IgD-negative memory B cell (primary cell): ENCODE measurements around the gene ITGA11. TPM values are rescaled to one million over a fixed set of nuclear protein-coding genes. Genes with fewer than 3 reads are reported as not detected.

Experiments used
- H3K27ac Mint-ChIP-seq, 3 donors: one replicate each; pipeline ENCODE4 v1.8.0; 2020 to 2022; ENCODE audit warnings: mild to moderate bottlenecking in 3 of 3, mixed read lengths in 3 of 3, moderate library complexity in 1 of 3
- H3K27me3 Mint-ChIP-seq: one replicate; pipeline ENCODE4 v1.8.0; 2021; ENCODE audit warnings: mixed read lengths
- H3K36me3 Mint-ChIP-seq: one replicate; pipeline ENCODE4 v1.8.0; 2020; ENCODE audit warnings: mild to moderate bottlenecking, mixed read lengths
- H3K4me1 Mint-ChIP-seq, 3 donors: one replicate each; pipeline ENCODE4 v1.8.0; 2020 to 2022; ENCODE audit warnings: mixed read lengths in 3 of 3, mild to moderate bottlenecking in 1 of 3
- H3K4me3 Mint-ChIP-seq, 4 donors: one replicate each; pipeline ENCODE4 v1.8.0; 2020 to 2022; ENCODE audit warnings: mild to moderate bottlenecking in 4 of 4, mixed read lengths in 4 of 4, moderate library complexity in 3 of 4
- H3K9me3 Mint-ChIP-seq, 3 donors: one replicate each; pipeline ENCODE4 v1.8.0; 2020 to 2021; ENCODE audit warnings: mixed read lengths in 3 of 3, mild to moderate bottlenecking in 1 of 3
- polyA plus RNA-seq: library from polyadenylated mRNA; unstranded; fragments of 300-500 nt; fragmentation: Illumina TruSeq; gene quantifications from one replicate; pipeline ENCODE4 v1.2.3, GENCODE V29; 2021

ITGA11 gene
- polyA plus RNA-seq, 1 donor from 2014 or later = not detected

- Mint-ChIP-seq H3K27ac (no peak overlapping the region), H3K4me3 (no peak overlapping the region), H3K36me3 (peaks cover 2% of the 10 kb centered on the region), H3K27me3 (no peaks in the 10 kb centered on the region), H3K4me1 (no peaks in the 10 kb centered on the region), H3K9me3 (peaks cover 0 to 1% (median 0%) of the 10 kb centered on the region in 3 donors)
These were observed 32.0 kb upstream of the ITGA11 start for GRCh38 chr15:68463996-68464395.

DNA sequence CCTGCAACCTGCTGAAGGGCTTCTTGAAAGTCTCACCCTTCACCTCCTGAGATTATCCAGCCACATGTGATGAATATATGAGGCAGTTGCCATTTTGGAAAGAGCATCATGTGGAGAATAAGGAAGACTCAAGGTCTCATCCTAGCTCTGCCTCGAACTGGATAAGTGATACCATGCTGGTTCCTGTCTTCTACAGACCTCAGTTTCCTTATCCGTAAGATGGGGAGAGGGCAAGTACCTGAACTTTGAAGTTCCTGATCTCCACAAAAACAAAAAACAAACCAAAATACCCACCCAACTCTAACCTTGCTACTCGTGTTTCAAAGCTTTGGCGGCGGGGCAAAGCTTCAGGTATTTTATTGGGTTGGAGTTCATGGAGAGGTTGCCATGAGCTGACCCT is 31.5 kb upstream of the ITGA11 start:
- Mint-ChIP-seq H3K36me3 (peaks cover 2% of the 10 kb centered on the region), H3K4me3 (no peak overlapping the region), H3K27ac (no peak overlapping the region), H3K27me3 (no peaks in the 10 kb centered on the region), H3K4me1 (no peaks in the 10 kb centered on the region), H3K9me3 (peaks cover 0 to 1% (median 0%) of the 10 kb centered on the region in 3 donors)

- Mint-ChIP-seq H3K4me1 (no peaks in the 10 kb centered on the region), H3K4me3 (no peak overlapping the region), H3K27me3 (no peaks in the 10 kb centered on the region), H3K27ac (no peak overlapping the region), H3K36me3 (no peaks in the 10 kb centered on the region), H3K9me3 (peaks cover 0 to 2% (median 1%) of the 10 kb centered on the region in 3 donors)
These were observed 28.2 kb upstream of the ITGA11 start for GRCh38 chr15:68460166-68460565.

DNA sequence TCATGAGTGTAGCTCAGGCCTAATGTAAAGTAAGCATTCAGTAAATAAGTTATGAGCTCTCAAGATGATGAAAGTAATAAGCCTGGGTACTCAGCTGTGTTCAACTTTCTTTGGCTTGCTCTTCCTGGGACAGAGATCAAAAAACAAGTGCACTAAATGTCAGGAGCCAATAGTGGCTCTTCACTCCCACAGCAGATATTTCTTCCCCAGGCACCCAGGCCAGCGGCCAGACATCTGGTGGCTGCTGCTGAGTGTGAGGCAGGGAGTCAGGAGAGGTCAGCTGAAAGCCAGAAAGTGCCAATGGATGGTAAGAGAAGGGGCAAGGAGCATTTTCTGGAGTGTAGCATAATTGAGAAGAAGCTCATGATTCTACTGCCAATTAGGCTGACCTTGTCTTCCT is 18.2 kb upstream of the ITGA11 start:
- H3K4me1 Mint-ChIP-seq = no peaks in the 10 kb centered on the region
- H3K36me3 Mint-ChIP-seq = peaks cover 1% of the 10 kb centered on the region
- H3K9me3 Mint-ChIP-seq = peaks cover 0 to 8% (median 0%) of the 10 kb centered on the region in 3 donors
- no peak overlapping the region for H3K27ac Mint-ChIP-seq
- H3K4me3 Mint-ChIP-seq = no peak overlapping the region
- H3K27me3 Mint-ChIP-seq = peaks cover 32% of the 10 kb centered on the region

DNA sequence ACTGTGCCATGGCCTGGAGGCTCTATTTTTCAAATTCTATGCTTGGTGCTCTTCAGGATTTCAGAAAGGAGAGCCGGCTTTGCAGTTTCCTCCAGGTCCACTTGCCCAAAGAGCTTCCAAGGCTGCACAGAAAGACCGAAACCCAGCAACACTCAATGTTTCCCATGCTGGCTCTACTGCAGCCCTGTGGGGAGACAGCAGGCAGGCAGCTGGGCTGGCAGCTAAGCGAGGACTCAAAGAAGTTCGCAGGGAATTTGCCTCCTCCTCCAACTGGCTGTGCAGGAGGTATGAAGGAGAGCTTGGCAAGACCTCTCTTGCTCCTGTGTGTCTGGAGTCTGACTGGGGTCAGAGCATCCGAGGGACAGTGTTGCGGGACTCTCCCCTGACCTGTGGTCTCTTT is 17.4 kb upstream of the ITGA11 start:
- peaks cover 1% of the 10 kb centered on the region for H3K36me3 Mint-ChIP-seq

DNA sequence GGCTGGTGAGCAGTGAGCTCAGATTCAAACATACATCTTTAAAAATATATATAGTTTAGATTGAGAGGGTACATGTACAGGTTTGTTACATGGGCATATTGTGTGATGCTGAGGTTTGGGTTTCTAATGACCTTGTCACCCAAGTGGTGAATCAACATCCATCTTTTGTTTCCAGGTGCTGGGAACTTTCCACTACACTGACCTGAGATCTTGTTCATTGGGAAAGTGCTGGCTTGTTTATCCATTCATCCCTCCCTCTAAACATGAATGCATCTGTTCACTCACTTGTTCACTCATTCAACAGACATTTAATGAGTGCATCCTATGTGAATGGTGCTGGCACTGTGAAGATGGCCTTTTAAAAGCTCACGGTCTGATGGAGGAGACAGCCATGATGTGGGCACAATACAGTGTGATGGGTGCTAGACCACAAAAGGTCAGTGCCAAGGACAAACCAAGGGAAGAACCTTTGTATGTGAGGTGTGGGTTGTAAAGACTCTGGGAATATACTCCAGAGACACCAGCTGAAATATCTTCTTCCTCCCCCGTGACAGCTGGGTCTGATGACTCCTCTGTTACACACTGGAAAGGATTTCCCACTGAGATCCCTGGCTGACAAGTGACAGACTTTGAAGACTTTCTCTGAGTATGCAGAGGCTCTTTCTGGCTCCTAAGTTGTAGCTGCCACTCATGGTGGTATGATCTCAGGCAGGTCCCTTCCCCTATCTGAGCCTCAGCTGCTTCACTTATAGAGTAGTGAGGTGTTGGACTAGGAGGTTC is 16.2 kb upstream of the ITGA11 start:
- H3K4me1 Mint-ChIP-seq = no peaks in the 10 kb centered on the region
- peaks cover 0 to 8% (median 0%) of the 10 kb centered on the region in 3 donors for H3K9me3 Mint-ChIP-seq
- H3K27me3 Mint-ChIP-seq = peaks cover 32% of the 10 kb centered on the region

More for the DNA sequence above, 17.4 kb upstream of the ITGA11 start:
- H3K27ac Mint-ChIP-seq = no peak overlapping the region
- peaks cover 32% of the 10 kb centered on the region for H3K27me3 Mint-ChIP-seq
- peaks cover 0 to 8% (median 0%) of the 10 kb centered on the region in 3 donors for H3K9me3 Mint-ChIP-seq
- H3K4me1 Mint-ChIP-seq = no peaks in the 10 kb centered on the region
- no peak overlapping the region for H3K4me3 Mint-ChIP-seq

DNA sequence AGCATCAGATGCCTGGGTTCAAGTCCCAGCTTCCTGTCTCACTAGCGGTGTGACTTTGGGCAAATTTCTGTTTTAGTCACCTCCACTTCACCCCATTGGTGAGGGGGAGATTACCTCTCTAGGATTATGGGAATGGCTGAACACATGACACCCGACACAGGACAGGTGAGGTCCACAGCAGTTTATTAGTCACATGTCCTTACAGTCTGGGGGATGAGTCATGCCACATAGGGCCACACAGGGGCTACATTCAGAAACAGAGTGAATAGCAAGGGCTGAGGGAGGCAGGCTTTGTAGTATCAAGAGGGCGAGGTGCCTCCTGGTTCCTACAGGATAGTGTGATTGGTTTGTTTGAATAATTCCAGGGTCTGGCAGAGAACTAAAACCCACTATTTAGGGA is 15.2 kb upstream of the ITGA11 start:
- H3K27me3 Mint-ChIP-seq = peaks cover 32% of the 10 kb centered on the region
- H3K4me1 Mint-ChIP-seq = no peaks in the 10 kb centered on the region

More for the DNA sequence above, 16.2 kb upstream of the ITGA11 start:
- H3K27ac Mint-ChIP-seq = no peak overlapping the region
- peaks cover 1% of the 10 kb centered on the region for H3K36me3 Mint-ChIP-seq
- H3K4me3 Mint-ChIP-seq = no peak overlapping the region

GRCh38 chr15:68445351-68445750 is 13.4 kb upstream of the ITGA11 start:
- Mint-ChIP-seq H3K27me3 (peaks cover 27% of the 10 kb centered on the region), H3K4me3 (no peak overlapping the region), H3K4me1 (no peaks in the 10 kb centered on the region), H3K27ac (no peak overlapping the region), H3K9me3 (peaks cover 0 to 3% (median 0%) of the 10 kb centered on the region in 3 donors), H3K36me3 (peaks cover 1% of the 10 kb centered on the region)

More for the DNA sequence above, 15.2 kb upstream of the ITGA11 start:
- H3K4me3 Mint-ChIP-seq = no peak overlapping the region
- H3K36me3 Mint-ChIP-seq = peaks cover 1% of the 10 kb centered on the region
- H3K9me3 Mint-ChIP-seq = peaks cover 0 to 4% (median 0%) of the 10 kb centered on the region in 3 donors
- no peak overlapping the region for H3K27ac Mint-ChIP-seq

GRCh38 chr15:68444336-68444735 is 12.4 kb upstream of the ITGA11 start:
- H3K36me3 Mint-ChIP-seq = peaks cover 1% of the 10 kb centered on the region
- H3K4me1 Mint-ChIP-seq = no peaks in the 10 kb centered on the region
- peaks cover 0 to 2% (median 0%) of the 10 kb centered on the region in 3 donors for H3K9me3 Mint-ChIP-seq
- H3K4me3 Mint-ChIP-seq = no peak overlapping the region
- H3K27ac Mint-ChIP-seq = no peak overlapping the region
- peaks cover 22% of the 10 kb centered on the region for H3K27me3 Mint-ChIP-seq

- H3K27me3 Mint-ChIP-seq = peaks cover 25% of the 10 kb centered on the region
- H3K4me1 Mint-ChIP-seq = no peaks in the 10 kb centered on the region
- peaks cover 1% of the 10 kb centered on the region for H3K36me3 Mint-ChIP-seq
- H3K27ac Mint-ChIP-seq = no peak overlapping the region
- H3K9me3 Mint-ChIP-seq = peaks cover 0 to 2% (median 0%) of the 10 kb centered on the region in 3 donors
- H3K4me3 Mint-ChIP-seq = no peak overlapping the region
These were observed 10.9 kb upstream of the ITGA11 start for GRCh38 chr15:68442903-68443302.

GRCh38 chr15:68442041-68442440 is 10.1 kb upstream of the ITGA11 start:
- Mint-ChIP-seq H3K36me3 (peaks cover 1% of the 10 kb centered on the region), H3K27me3 (peaks cover 19% of the 10 kb centered on the region), H3K9me3 (peaks cover 0 to 2% (median 0%) of the 10 kb centered on the region in 3 donors)

GRCh38 chr15:68441045-68441743 is 9.2 kb upstream of the ITGA11 start:
- Mint-ChIP-seq H3K4me1 (no peaks in the 10 kb centered on the region), H3K9me3 (peaks cover 0 to 2% (median 0%) of the 10 kb centered on the region in 3 donors), H3K27me3 (peaks cover 21% of the 10 kb centered on the region), H3K27ac (no peak overlapping the region), H3K36me3 (peaks cover 1% of the 10 kb centered on the region), H3K4me3 (no peak overlapping the region)

More at GRCh38 chr15:68442041-68442440, 10.1 kb upstream of the ITGA11 start:
- Mint-ChIP-seq H3K4me3 (no peak overlapping the region), H3K27ac (no peak overlapping the region), H3K4me1 (no peaks in the 10 kb centered on the region)

DNA sequence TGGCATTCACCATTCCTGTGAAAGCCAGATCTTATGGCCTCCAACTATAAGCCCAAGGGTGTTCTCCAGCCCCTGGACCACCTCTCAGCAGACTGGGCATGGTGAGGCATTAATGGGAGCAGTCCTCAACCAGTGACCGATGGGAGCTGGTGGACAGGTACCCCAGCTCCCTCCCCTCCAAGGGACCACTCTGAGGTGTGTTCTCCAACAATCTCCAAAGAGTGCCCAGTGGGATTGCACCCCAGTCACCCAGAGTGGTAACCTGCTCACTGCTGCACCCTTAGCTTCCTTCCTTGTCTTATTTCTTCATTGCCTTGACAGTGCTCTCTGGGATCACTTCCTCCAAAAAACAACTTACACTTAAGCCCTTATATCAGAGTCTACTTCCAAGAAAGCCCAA is 8.2 kb upstream of the ITGA11 start:
- Mint-ChIP-seq H3K4me1 (no peaks in the 10 kb centered on the region), H3K9me3 (peaks cover 0 to 2% (median 0%) of the 10 kb centered on the region in 3 donors), H3K36me3 (no peaks in the 10 kb centered on the region), H3K27ac (no peak overlapping the region), H3K27me3 (peaks cover 17% of the 10 kb centered on the region), H3K4me3 (no peak overlapping the region)

- peaks cover 17% of the 10 kb centered on the region for H3K27me3 Mint-ChIP-seq
- no peak overlapping the region for H3K27ac Mint-ChIP-seq
- no peaks in the 10 kb centered on the region for H3K4me1 Mint-ChIP-seq
- no peaks in the 10 kb centered on the region for H3K36me3 Mint-ChIP-seq
- H3K9me3 Mint-ChIP-seq = peaks cover 0 to 2% (median 0%) of the 10 kb centered on the region in 3 donors
- H3K4me3 Mint-ChIP-seq = no peak overlapping the region
These were observed 7.5 kb upstream of the ITGA11 start for GRCh38 chr15:68439506-68439905.

- Mint-ChIP-seq H3K4me1 (peaks cover 0 to 4% (median 0%) of the 10 kb centered on the region in 3 donors), H3K36me3 (no peaks in the 10 kb centered on the region), H3K9me3 (peaks cover 0 to 2% (median 0%) of the 10 kb centered on the region in 3 donors), H3K4me3 (no peak overlapping the region), H3K27me3 (peaks cover 33% of the 10 kb centered on the region), H3K27ac (no peak overlapping the region)
These were observed 4.7 kb upstream of the ITGA11 start for GRCh38 chr15:68436680-68437079.
